Smooth muscle cell (in vitro differentiated cells): Measurements from ENCODE around the gene RNU6-1. TPM values are rescaled to one million over a fixed set of nuclear protein-coding genes. Genes with fewer than 3 reads are reported as not detected.

Experiments
- DNase-seq: peaks from one replicate; lab custom pipeline; 2025; ENCODE audit not compliant: unreplicated experiment; lab: John Stamatoyannopoulos, UW
- H2AFZ ChIP-seq: fragments of 200-600 bp; sonication (generic); 2 replicates; pipeline ENCODE4 v1.6.0; 2016; ENCODE audit warnings: antibody characterized with exemption, low read depth, mild to moderate bottlenecking
- H3F3A ChIP-seq: fragments of 200-600 bp; sonication (generic); 2 replicates; pipeline ENCODE4 v1.6.0; 2017; ENCODE audit warnings: antibody characterized with exemption, low read depth
- H3K27ac ChIP-seq: fragments of 200-600 bp; sonication (generic); 2 replicates; pipeline ENCODE4 v1.5.1; 2016; ENCODE audit warnings: low read depth, mild to moderate bottlenecking
- H3K27me3 ChIP-seq: fragments of 200-600 bp; sonication (generic); 2 replicates; pipeline ENCODE4 v1.6.1; 2016; ENCODE audit warnings: low read depth, mild to moderate bottlenecking
- H3K36me3 ChIP-seq: fragments of 200-600 bp; sonication (generic); 2 replicates; pipeline ENCODE4 v1.5.1; 2016; ENCODE audit warnings: low read depth
- H3K4me1 ChIP-seq: fragments of 200-600 bp; sonication (generic); 2 replicates; pipeline ENCODE4 v1.5.1; 2016; ENCODE audit warnings: low read depth
- H3K4me2 ChIP-seq: fragments of 200-600 bp; sonication (generic); 2 replicates; pipeline ENCODE4 v1.6.0; 2016; ENCODE audit warnings: mild to moderate bottlenecking
- H3K4me3 ChIP-seq: fragments of 200-600 bp; sonication (generic); 2 replicates; pipeline ENCODE4 v1.5.1; 2016; ENCODE audit warnings: mild to moderate bottlenecking
- H3K79me2 ChIP-seq: fragments of 200-600 bp; sonication (generic); 2 replicates; pipeline ENCODE4 v1.6.0; 2016; ENCODE audit warnings: low read depth, mild to moderate bottlenecking
- H3K9ac ChIP-seq: fragments of 200-600 bp; sonication (generic); 2 replicates; pipeline ENCODE4 v1.6.0; 2016; ENCODE audit warnings: low read depth
- H3K9me3 ChIP-seq: fragments of 200-600 bp; sonication (generic); replicated peaks from 2 replicates; pipeline ENCODE4 v1.5.1; 2016; ENCODE audit warnings: low read depth
- H4K20me1 ChIP-seq: fragments of 200-600 bp; sonication (generic); 2 replicates; pipeline ENCODE4 v1.6.0; 2016; ENCODE audit warnings: low read depth
- CTCF ChIP-seq: fragments of 200-600 bp; sonication (generic); IDR thresholded peaks from 2 replicates; pipeline ENCODE4 v1.5.1; 2017; ENCODE audit warnings: borderline replicate concordance, mild to moderate bottlenecking, antibody characterized with exemption; ENCODE audit not compliant: insufficient read depth, poor library complexity, severe bottlenecking
- WGBS: methylation state at CpG from one replicate; pipeline ENCODE4 v1.1.7; 2016; ENCODE audit warnings: low lambda C conversion rate; 5-methylcytosine and 5-hydroxymethylcytosine counted together
- polyA plus RNA-seq: library from polyadenylated mRNA; unstranded; fragments of >200 nt; fragmentation: Nextera tagmentation; extraction: Ambion mirVana; gene quantifications from 2 replicates; pipeline ENCODE4 v1.2.1, GENCODE V29; 2016
- total RNA-seq: library from RNA; depleted of rRNA; stranded (reverse); fragments of >200 nt; gene quantifications from 2 replicates; pipeline ENCODE4 v1.2.3, GENCODE V29; 2014

Gene RNU6-1
- total and polyA plus RNA-seq, 2 experiments from 2014 or later: not detected

GRCh38 chr15:67832897-67833709, 6.7 kb downstream of the RNU6-1 start:
- peak overlapping the region; percentile 45 for H3K4me3 ChIP-seq
- no peaks in the 10 kb centered on the region for H3K36me3 ChIP-seq
- 7% methylated on average over 32 of the region's 32 CpGs for WGBS
- H3K27ac ChIP-seq: no peak overlapping the region
- no peak overlapping the region for H3K9ac ChIP-seq
- no peak for DNase-seq
- no peak for TF ChIP-seq CTCF
- H3K27me3 ChIP-seq: peaks cover 97% of the 10 kb centered on the region
- H4K20me1 ChIP-seq: no peaks in the 10 kb centered on the region
- no peaks in the 10 kb centered on the region for H3F3A ChIP-seq
- no peaks in the 10 kb centered on the region for H3K9me3 ChIP-seq
- H3K4me1 ChIP-seq: peaks cover 46% of the 10 kb centered on the region
- H3K79me2 ChIP-seq: no peaks in the 10 kb centered on the region
- H2AFZ ChIP-seq: no peak overlapping the region
- peak overlapping the region; percentile 90 for H3K4me2 ChIP-seq

- Histone ChIP-seq H3K4me1 (peaks cover 46% of the 10 kb centered on the region), H3K36me3 (no peaks in the 10 kb centered on the region), H3K4me2 (no peak overlapping the region)
These were observed 7.8 kb downstream of the RNU6-1 start for GRCh38 chr15:67832031-67832551.

DNA sequence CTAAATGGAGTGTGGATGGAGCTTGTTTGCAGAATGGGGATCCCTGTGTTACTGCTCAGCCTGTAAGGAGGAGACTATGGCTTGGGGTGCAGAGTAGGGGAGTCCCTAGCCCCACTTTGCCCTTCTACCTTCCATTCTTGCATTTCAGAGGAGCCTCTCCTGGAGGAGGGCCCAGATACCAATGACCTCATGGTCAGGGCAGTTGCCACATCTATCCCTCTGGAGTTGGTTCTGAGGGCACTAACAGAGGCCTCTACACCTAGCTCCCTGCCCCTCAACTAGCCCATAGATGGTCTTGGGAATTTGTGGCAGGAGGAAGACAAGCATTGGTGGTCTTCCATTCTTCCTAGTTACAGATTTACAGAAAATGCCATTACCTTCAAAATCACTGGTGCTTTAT, 8.5 kb downstream of the RNU6-1 start:
- Histone ChIP-seq H3K4me1 (peaks cover 46% of the 10 kb centered on the region), H2AFZ (no peak overlapping the region)

More at GRCh38 chr15:67832031-67832551, 7.8 kb downstream of the RNU6-1 start:
- no peak for DNase-seq
- 33% methylated on average over 9 of the region's 9 CpGs for WGBS
- Histone ChIP-seq H3K9me3 (no peaks in the 10 kb centered on the region), H4K20me1 (no peaks in the 10 kb centered on the region), H3F3A (no peaks in the 10 kb centered on the region), H2AFZ (no peak overlapping the region), H3K4me3 (no peak overlapping the region), H3K27me3 (peaks cover 100% of the 10 kb centered on the region), H3K27ac (no peak overlapping the region), H3K79me2 (no peaks in the 10 kb centered on the region), H3K9ac (no peak overlapping the region)
- TF ChIP-seq CTCF: peak; percentile 11

More for the DNA sequence above, 8.5 kb downstream of the RNU6-1 start:
- Histone ChIP-seq H3K4me3 (no peak overlapping the region), H3K4me2 (no peak overlapping the region), H3K27ac (no peak overlapping the region), H3F3A (no peaks in the 10 kb centered on the region), H3K9ac (no peak overlapping the region), H3K27me3 (peaks cover 100% of the 10 kb centered on the region), H3K79me2 (no peaks in the 10 kb centered on the region), H4K20me1 (no peaks in the 10 kb centered on the region), H3K9me3 (no peaks in the 10 kb centered on the region), H3K36me3 (no peaks in the 10 kb centered on the region)
- DNase-seq: no peak
- no peak for TF ChIP-seq CTCF
